Skeletal muscle cell (primary cell): ENCODE measurements around the gene SYS1.

ENCODE experiments used
- DNase-seq: peaks from one replicate; pipeline ENCODE4 v3.0.0-alpha.2; 2010; ENCODE audit warnings: low read depth
- H3K4me3 ChIP-seq: 2 replicates; pipeline ENCODE4 v1.5.1; 2011; ENCODE audit warnings: low read depth, mild to moderate bottlenecking, control low read depth, low read length, moderate library complexity

Gene SYS1

DNA sequence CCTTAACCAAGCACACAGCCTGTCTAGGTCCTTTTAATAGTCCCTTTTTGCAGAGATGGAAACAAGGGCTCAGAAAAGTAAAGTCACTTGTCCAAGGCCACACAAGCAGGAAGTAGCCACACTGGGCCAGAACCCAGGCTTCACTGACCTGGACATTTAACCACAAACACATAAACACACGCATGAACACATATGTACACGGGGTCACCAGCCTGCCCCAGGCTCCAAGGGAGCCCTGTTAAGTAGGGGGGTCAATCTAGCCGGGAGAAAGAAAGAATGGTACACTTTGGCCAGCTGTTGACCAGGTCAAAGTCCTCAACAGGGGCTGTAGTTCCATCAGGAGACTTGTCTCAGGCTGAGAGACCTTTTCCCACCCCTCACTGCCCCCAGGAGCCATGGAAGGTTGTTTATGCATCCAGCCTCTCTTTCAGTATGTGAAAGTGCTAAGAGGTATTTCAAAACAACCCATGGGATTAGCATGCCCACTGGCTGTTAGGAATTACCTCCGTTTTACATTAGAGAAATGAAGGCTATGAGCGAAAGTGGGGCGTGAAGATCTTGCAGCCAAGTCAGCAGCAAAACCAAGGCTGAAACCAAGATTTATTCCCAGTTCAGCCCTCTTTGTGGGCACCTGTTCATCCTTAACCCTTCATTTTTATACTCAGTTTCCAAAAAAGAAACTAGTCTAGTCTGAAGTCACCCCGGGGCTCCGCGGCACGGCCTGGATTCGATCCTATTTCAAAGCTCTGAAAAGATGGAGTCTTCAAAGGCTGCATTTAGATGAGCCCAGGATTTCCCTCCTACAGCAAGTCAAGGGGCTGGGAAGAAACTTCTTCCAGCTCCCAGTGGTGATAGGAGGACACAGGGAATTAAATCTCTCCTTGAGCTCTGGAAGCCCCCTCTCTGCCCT, 24.6 kb upstream of the SYS1 start:
- DNase-seq, result no peak
- no peak overlapping the region for H3K4me3 ChIP-seq

DNA sequence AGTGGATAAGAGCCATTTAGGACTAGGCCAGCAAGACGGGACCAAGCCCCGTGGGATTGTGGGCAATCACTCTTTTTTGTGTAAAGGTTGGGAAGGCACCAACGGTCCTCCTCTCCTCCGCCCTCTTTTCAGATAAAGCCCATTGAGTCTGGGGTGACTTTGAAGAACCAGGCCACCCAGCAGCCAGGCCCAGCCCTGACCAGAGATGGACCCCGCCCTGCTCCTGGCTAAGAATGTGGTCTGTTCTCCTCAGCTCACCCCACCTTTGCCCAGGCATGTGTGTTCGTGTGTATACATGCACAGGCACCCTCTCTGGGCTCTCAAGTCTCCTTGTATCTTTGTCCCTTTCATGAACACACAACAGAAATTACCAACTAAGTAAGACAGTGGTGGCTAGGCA, 23.9 kb upstream of the SYS1 start:
- no peak overlapping the region for H3K4me3 ChIP-seq
- no peak for DNase-seq

DNA sequence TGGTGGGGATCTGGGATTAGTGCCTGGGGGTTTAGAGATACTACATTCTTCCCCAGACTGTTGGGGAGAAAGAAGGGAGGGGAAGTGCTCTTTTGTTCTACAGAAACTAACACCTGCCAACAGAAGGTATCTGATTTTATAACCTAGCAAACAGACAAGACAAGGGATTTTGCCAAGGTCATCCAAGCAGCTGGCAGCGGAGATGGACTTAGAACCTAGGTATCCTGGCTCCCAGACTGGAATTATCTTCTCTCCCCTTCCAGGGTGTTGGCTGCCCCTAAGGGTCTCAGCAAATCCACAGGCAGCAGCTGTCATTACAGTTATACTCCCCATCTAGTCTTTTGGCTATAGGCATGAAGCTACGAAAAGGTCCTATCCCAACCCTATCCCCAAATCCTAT, 23.2 kb upstream of the SYS1 start:
- H3K4me3 ChIP-seq, result no peak overlapping the region
- no peak for DNase-seq

DNA sequence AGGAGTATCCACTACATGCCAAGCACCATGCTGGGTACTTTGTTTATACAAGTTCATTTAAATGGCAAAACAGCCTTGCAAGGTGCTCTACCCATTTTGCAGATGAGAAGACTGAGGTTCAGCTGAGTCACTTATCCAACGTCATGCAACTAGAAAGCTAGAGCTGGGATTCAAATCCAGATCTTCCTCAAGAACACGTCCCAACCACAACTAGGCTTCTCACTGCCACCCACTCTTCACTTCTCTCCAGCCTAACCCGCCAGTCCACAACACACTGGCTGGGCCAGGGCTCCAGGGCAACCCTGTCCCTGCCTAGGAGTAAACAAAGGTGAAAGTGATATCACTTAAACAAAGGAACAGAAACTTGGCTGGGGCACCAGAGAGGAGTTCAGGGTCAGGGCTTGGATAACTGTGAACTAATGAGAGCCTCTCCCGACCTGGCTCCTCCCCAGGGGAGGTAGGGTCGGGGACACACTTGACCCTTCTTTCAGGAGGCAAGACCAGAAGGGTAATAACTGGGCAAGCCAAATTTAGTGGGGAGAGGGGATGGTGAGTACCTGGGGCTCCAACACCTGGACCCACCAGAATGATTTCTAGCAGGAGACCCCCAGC, 22.6 kb upstream of the SYS1 start:
- no peak for DNase-seq
- H3K4me3 ChIP-seq, result no peak overlapping the region

DNA sequence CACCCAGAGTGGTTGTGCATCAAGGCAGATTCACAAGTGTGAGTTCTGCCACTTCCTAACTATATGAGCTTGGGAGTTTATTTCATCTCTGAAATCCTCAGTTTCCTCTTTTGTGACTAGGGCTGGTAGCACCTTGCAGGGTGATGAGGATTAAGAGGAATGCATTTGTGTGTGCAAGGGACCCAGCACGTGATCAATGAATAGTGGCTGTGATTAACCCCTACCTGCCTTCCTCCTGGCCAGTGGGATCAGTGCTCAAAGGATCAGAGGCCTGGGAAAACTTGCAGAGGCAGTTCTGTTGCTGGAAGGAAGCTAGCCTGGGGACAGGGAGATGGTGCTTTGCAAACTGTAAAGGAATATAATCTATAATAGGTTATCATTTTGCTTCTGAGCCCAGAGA, 22.0 kb upstream of the SYS1 start:
- no peak overlapping the region for H3K4me3 ChIP-seq
- no peak for DNase-seq

DNA sequence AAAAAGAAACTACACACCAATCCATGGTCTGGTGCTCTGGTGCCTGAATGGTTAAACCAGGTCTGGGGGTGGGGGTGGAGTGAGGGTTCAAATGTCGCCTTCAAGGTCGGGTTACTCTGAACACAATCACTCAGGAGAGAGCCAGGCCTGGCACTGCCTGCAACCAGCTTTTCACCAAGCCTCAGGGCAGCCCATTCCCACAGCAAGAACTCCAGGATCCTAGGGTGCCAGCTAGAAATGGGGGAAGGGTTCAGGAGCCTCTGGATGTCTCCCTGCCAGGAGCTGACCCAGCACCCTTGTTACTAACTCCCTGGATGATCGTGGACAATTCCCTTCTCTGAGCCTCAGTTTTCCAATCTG, 21.4 kb upstream of the SYS1 start:
- no peak for DNase-seq
- H3K4me3 ChIP-seq, result no peak overlapping the region

DNA sequence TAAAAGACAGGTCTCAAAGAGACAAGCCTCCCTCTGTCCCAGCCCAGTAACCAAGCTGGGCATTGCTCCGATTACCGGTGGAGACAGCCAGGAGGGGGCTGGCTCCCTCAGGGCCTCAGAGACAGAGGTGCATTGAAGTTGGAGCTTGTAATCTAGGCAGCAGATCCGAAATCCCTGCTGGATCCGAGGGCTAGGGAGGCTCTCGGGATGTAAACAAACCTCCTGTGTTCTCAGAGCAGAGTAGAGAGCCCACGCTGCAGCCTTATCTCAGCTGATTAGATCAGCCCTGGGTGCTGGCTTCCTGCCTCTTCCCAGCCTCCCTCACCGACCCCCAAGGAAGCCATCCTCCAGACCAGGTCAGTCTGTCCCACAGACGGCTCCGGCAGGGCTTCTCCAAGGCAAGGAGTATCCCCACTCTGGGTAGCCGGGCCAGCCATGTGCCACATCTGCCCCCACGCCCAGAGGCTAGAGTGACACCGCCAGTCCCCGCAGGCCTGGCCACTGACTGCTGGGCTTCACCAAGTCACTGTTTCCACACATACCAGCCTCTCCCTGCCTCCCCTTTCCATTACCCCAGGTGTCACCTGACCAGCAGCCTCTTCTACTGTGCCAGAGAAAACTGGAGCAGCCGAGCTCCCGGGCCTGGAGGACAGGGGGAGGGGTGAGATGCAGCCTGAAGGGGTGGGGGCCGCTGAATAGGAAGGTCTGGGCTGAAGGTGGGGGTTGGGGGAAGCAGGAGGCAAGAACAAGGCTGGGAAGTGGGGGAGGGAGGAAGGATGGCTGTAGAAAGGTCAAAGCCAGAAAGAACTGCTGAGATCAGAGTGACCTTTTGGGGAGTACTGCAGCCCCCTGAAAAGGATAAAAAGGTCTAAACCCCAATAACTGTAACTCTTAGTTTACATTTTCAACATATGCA, 20.8 kb upstream of the SYS1 start:
- H3K4me3 ChIP-seq, result no peak overlapping the region
- DNase-seq, result no peak

DNA sequence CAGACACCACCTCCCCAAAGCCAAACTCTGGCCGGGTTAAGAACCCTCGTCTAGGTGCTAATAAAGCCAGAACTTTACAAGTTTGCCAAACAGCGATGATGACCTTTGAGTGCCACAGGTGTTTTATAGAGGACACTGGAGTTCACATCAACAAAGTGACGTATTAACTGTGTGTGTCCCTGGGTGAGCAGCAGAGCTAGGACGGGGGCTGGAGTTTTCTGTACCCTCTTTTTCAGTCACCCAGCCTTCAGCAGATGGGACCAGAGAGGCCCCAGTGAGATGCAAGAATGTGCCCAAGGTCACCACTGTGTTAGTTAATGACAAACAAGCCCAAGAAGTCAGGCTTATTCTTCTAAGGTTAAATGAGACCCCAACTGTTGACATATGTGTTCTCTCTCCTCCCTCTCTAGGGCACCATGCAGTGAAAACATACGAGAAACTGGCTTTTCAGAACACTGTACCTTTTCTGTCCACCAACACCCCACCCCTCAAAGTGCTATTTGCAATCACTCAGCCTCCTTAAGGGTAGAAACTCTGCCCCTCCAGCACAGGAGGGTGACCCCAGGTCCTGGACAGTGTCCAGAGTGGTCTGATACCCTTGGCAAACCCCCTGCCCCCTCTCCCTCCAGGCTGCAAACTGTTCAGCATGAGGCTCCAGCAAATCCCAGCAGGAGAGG, 20.0 kb upstream of the SYS1 start:
- no peak for DNase-seq
- peak overlapping the region; percentile 22 for H3K4me3 ChIP-seq

DNA sequence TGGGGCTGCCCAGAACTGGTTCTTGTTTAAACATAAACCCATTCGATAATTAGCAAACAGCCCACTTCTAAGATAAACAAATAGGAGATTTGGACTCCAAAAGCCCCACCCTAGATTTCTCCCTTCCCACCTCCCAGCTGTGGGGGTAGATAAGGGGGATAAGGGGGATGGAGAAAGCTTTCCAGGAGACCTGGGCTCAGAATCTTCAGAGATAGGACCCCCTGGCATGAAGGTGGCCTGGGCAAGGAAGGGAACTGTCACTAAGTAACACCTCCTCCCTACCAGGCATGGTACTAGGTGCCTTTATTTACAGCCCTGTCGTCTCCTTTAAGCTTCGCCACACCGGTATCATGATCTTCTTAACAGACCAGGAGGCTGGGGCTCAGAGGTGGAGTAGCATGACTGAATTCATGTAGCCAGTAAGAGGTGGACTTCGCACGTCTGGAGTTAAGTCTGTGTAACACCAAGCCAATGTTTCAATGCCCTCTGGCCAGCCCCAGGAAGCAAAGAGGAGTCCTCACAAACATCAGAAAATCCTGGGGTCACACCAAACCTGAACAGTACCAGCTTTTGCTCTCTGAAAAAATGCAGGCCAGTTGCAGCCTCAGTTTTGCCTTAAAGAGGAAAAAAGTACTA, 19.3 kb upstream of the SYS1 start:
- H3K4me3 ChIP-seq, result peak overlapping the region; percentile 22

DNA sequence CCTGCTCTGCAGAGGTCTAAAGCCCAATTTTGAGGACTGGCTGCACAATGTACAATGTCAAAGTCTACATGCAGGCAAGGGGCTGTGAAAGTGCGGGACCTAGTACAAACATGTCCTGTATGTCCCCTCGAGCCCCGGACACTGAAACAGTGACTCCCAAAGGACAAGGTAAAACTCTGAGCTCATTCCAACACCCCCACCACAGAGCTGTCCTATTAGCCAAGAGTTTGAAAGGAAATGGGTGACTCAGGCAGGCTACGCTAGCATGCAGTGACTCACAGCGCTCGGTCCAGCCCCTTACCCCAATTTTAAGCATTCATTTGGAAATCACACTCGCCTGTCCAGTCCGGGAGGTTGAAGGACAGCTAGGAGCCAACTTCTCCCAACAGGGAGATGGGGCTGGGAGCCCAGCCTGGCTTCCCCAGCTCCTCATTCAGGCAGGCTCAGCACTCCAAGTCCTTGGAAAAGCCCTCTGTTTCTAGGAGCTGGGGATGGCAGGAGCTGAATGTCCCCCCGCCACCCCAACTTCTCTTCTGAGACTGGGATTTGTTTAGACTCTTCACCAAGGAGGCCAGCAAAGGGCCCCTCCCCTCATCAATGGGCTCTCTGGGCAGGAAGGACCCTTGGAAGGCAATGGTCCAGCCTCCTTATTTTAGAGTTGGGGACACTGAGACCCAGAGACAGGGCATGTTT, 18.6 kb upstream of the SYS1 start:
- DNase-seq, result peak; percentile 73
- peak overlapping the region; percentile 22 for H3K4me3 ChIP-seq

More for the DNA sequence above, 19.3 kb upstream of the SYS1 start:
- no peak for DNase-seq

DNA sequence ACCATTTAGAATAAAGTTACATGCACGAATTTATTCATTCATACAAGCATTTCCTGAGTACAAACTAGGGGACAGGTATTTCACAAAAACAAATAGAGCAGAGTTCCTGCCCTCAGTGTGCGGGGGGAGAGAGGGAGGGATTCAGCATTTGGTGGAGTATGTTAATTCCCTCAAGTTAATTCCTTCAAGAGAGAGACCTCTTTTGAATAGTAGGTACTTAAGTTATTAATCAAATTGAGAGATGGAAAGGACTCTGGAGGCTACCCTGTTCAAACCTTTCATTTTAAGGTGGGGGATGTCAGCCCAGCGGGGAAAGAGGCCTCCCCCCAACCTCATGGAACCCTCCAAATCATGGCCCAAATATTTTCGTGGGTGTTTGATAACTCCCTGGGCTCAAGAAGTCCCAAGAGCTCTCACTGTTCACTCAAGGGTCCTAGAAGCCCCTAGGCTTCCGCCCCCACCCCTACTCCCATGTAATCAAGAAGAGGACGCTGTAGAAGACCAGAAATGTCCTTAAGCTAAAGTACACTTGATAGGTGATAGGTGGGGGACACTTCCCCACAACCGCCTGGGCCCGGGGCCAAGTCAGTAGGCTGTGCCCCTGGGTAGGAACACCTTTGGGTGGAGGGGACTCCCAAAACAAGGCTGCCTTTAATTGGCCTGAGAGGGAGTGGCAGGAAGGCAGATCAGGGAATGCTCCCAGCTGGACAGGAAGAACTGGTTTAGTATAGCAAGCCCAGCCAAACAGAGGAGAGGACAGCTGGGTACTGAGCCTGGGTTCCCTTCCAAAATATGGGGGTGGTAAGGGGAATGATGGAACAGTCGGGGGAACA, 17.6 kb upstream of the SYS1 start:
- peak overlapping the region; percentile 88 for H3K4me3 ChIP-seq
- no peak for DNase-seq

DNA sequence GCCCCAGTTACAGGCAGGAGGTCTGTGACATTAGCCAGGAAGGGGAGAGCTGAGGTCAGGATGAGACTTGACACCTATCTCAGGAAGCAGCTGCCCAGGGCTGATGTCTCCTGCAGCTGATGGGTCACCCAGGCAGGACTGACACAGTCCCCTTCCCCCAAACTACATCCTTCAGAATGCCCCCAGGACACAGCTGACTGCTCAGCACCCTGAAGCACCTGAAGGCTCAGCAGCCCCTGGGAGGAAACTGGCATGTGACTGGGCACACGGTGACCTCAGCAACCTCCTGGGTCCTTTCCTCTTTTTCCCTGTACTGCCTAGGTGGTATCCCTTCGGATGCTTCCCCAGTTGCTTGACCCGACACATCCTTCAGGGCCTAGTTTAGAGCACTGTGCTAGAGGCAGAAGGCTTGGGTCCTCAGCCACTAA, 16.7 kb upstream of the SYS1 start:
- peak overlapping the region; percentile 88 for H3K4me3 ChIP-seq
- DNase-seq, result no peak

DNA sequence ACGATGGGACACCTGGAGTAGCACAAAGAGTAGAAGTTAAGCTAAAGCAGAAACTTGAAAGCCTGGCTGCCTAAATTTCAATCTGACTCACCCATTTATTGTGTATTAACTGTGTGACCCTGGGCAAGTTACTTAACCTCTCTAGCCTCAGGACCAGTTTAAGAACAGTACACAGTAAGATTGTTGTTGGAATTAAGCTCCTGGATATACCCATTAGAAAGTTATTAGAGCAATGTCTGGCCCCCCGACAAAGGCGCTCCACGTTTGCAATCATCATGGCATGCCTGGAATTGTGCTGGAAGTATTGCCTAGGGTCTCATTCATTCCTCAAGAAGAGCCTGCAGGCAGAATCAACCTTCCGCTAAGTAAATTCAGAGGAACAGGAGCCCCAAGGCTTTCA, 16.1 kb upstream of the SYS1 start:
- DNase-seq, result no peak
- peak overlapping the region; percentile 88 for H3K4me3 ChIP-seq

DNA sequence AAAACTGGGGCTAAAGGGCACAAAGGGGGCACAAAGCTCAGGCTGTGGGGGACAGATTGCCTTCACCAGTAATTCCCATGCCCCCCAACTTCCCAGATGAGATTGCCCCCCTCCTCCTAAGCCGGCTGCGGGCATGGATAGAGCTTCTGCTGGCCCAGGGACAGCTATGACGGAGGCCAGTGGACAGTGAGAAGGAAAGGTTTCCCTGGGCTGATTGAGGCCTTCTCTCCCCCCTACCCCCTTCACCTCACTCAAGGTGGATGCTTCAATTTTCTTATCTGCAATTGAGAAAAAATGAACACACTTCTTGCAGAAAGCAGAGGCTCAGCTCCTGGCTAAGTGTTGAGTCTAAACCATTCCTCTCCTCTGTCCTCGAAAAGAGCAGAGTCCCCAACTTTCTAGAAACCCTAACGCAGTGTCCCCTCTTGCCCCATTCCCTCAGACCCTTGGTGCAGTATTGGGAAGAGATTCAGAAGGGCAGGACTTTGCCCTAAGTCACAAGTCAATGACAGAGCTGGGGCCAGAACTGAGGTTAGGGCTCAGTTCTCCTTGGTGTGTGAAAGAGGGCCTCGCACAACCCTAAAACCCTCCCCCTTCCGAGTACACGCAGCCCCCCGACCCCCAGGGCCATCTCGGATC, 15.5 kb upstream of the SYS1 start:
- DNase-seq, result no peak
- peak overlapping the region; percentile 88 for H3K4me3 ChIP-seq

DNA sequence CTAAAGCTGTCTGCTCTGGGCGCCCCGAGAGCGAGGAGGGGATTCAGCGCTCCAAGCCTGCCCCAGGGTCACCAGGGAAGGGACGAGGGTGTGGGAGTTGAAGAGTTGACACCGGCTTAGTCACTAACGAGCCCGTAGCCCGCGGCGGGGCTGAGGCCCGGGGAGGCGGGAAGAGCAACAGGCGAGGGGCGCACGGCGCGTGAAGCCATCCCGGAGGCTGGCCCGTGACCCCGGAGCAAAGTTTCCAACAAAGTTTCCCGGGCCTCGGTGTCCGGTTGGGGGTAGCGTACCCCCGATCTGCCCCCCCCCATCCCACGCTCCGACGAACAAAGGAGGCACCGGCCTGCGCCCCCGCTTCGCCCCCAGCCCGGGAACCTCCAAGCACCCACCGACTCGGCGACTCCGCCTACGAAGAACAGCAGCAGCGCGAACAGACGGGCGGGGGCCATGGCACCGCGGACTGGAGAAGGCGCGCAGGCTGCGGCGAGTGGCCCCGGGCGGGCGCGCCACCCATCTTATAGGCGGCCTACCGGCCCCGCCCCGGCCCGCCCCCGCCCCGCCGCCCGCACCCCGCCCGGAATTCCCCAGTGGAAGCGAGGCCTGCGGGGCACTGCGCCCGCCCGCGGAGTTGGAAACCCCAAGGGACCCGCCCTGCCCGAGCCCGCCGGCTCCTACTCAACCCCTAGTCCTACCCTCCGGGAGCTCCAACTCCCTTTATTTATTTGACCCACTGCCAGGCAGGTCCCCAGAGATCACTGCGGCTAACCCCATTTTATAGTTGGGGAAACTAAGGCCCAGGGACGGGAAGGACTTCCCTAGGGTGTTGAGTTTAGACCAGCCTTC, 14.8 kb upstream of the SYS1 start, which contains the start of gene SDC4:
Gene SDC4, minus strand, starts transcription at position 489 of the 843 bp plus-strand sequence. Its CDS starts 40 bp downstream, at position 449.
- H3K4me3 ChIP-seq, result peak within 1 kb of the TSS; percentile 88
- no peak for DNase-seq

DNA sequence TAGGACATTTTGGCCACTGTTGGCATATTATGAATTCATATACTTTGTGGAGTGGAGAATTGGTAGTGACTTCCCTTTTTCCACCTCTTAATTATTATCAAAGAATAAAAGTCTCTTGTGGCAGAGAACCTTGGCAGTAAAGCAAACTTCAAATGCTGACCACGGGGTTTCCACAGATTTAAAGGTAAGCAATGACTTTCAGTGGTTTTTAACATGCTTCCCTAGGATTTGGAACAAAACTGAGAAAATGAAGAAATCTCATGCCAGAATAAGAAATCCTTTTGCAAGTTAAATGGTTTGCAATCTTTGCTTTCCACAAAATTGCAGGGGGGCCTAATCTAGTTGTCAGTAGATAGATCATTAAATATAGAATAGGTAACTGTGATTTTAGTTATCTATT, 12.7 kb upstream of the SYS1 start:
- no peak for DNase-seq
- H3K4me3 ChIP-seq, result no peak overlapping the region
